ENCODE data around the gene CCDC171.

- TF ChIP-seq, protein P1, sequence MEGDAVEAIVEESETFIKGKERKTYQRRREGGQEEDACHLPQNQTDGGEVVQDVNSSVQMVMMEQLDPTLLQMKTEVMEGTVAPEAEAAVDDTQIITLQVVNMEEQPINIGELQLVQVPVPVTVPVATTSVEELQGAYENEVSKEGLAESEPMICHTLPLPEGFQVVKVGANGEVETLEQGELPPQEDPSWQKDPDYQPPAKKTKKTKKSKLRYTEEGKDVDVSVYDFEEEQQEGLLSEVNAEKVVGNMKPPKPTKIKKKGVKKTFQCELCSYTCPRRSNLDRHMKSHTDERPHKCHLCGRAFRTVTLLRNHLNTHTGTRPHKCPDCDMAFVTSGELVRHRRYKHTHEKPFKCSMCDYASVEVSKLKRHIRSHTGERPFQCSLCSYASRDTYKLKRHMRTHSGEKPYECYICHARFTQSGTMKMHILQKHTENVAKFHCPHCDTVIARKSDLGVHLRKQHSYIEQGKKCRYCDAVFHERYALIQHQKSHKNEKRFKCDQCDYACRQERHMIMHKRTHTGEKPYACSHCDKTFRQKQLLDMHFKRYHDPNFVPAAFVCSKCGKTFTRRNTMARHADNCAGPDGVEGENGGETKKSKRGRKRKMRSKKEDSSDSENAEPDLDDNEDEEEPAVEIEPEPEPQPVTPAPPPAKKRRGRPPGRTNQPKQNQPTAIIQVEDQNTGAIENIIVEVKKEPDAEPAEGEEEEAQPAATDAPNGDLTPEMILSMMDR (IDR thresholded peaks at IDR 0.05; ENCODE audit: low read depth, low read length, missing input control) = no peak
- TF ChIP-seq EGR1 (IDR thresholded peaks at IDR 0.05; ENCODE audit: low read depth in 2 of 2) = no peak
- no peak for TF ChIP-seq YY1 (IDR thresholded peaks at IDR 0.05)
- TF ChIP-seq REST (IDR thresholded peaks at IDR 0.05) = no peak
- no peak for TF ChIP-seq JUND (IDR thresholded peaks at IDR 0.05)
- TF ChIP-seq SP1 (IDR thresholded peaks at IDR 0.05) = no peak
- TF ChIP-seq RAD21 (IDR thresholded peaks at IDR 0.05) = no peak
- no peak for TF ChIP-seq ZBTB33 (IDR thresholded peaks at IDR 0.05)
- TF ChIP-seq ATF3 (IDR thresholded peaks at IDR 0.05) = no peak
These were observed 449.0 kb downstream of the CCDC171 start for GRCh38 chr9:16001856-16002255.

All from liver (tissue), 3 donors.